Measurements from ENCODE around the gene PROSER3.

The PROSER3 gene

GRCh38 chr19:35744430-35745327 lies 13.3 kb upstream of the PROSER3 start:
- peak overlapping the region; percentile 77 for H3K4me3 ChIP-seq (ENCODE audit: low read depth, low read length)
- TF ChIP-seq CTCF (IDR thresholded peaks at IDR 0.05; ENCODE audit: low read depth, low read length, missing control alignments): peak; percentile 12
- DNase-seq (ENCODE audit: low read depth): peak; percentile 82

GRCh38 chr19:35745328-35746086 lies 12.5 kb upstream of the PROSER3 start, which contains the start of the genes PSENEN and U2AF1L4:
Gene PSENEN, plus strand, starts transcription at chr19:35745651. Its CDS starts 280 bp downstream, at chr19:35745931.
Gene U2AF1L4, minus strand, starts transcription at chr19:35745418. Its CDS starts 27 bp downstream, at chr19:35745391.
- H3K4me3 ChIP-seq (ENCODE audit: low read depth, low read length): peak within 1 kb of the TSS; percentile 77
- TF ChIP-seq CTCF (IDR thresholded peaks at IDR 0.05; ENCODE audit: low read depth, low read length, missing control alignments): no peak
- DNase-seq (ENCODE audit: low read depth): peak; percentile 99

GRCh38 chr19:35746087-35746462 lies 11.9 kb upstream of the PROSER3 start:
- peak overlapping the region; percentile 77 for H3K4me3 ChIP-seq (ENCODE audit: low read depth, low read length)
- DNase-seq (ENCODE audit: low read depth): no peak
- no peak for TF ChIP-seq CTCF (IDR thresholded peaks at IDR 0.05; ENCODE audit: low read depth, low read length, missing control alignments)

GRCh38 chr19:35746531-35746930 lies 11.4 kb upstream of the PROSER3 start:
- TF ChIP-seq CTCF (IDR thresholded peaks at IDR 0.05; ENCODE audit: low read depth, low read length, missing control alignments): no peak
- H3K4me3 ChIP-seq (ENCODE audit: low read depth, low read length): peak overlapping the region; percentile 77; the same call in 1 of the 2 replicates
- no peak for DNase-seq (ENCODE audit: low read depth)

GRCh38 chr19:35748106-35749020 lies 9.6 kb upstream of the PROSER3 start, which contains the start of gene LIN37:
Gene LIN37, plus strand, starts transcription at chr19:35748576. Its CDS starts 149 bp downstream, at chr19:35748725.
- DNase-seq (ENCODE audit: low read depth): peak; percentile 99
- peak within 1 kb of the TSS; percentile 89 for H3K4me3 ChIP-seq (ENCODE audit: low read depth, low read length)
- no peak for TF ChIP-seq CTCF (IDR thresholded peaks at IDR 0.05; ENCODE audit: low read depth, low read length, missing control alignments)

- no peak for DNase-seq (ENCODE audit: low read depth)
- no peak for TF ChIP-seq CTCF (IDR thresholded peaks at IDR 0.05; ENCODE audit: low read depth, low read length, missing control alignments)
- no peak overlapping the region for H3K4me3 ChIP-seq (ENCODE audit: low read depth, low read length)
These were observed 7.8 kb upstream of the PROSER3 start for GRCh38 chr19:35750167-35750566.
